Posterior vena cava (tissue), 2 donors: Measurements from ENCODE around the gene ADAMTS7. TPM values are rescaled to one million over a fixed set of nuclear protein-coding genes. Genes with fewer than 3 reads are reported as not detected.
"Not testable (repeated sequence)": the region's sequence is repeated elsewhere in the genome, so short reads cannot be mapped to it uniquely, and the experiment has no call there.

Experiments used
- DNase-seq: peaks from one replicate; pipeline ENCODE4 v3.0.0-alpha.2; 2020; ENCODE audit warnings: low spot score
- intact Hi-C, 2 donors: fragments of 100-400 bp; cut with DNase I; formaldehyde crosslinking; loops; one replicate each; pipeline versions ENCODE4 v1.14.1 to v1.14.2; 2022 to 2023
- total RNA-seq, 2 donors: library from RNA; stranded (reverse); fragmentation: NEBNext Ultra II Directional; extraction: Animal tissue kit (Norgen Biotek cat#: 25700); gene quantifications; one replicate each; pipeline ENCODE4 v1.2.1, GENCODE V29; 2021
- donor health status: DM: yes; HTN: yes; CAD: no.
- donor health status: DM: yes; HTN: yes; CAD: no.

ADAMTS7 gene
- total RNA-seq, 2 donors from 2014 or later = 6.7 to 8.9 TPM

GRCh38 chr15:78758486-78759200 lies 52.6 kb downstream of the ADAMTS7 start:
- intact Hi-C loops = not testable (repeated sequence)
- DNase-seq = peak; percentile 48

GRCh38 chr15:78758084-78758483 lies 53.2 kb downstream of the ADAMTS7 start:
- intact Hi-C loops = not testable (repeated sequence)
- DNase-seq = peak; percentile 32

GRCh38 chr15:78757636-78757905 lies 53.7 kb downstream of the ADAMTS7 start:
- no peak for DNase-seq
- intact Hi-C loops = no loop called here

- intact Hi-C loops = not testable (repeated sequence)
- DNase-seq = peak; percentile 96
These were observed 54.3 kb downstream of the ADAMTS7 start for GRCh38 chr15:78756781-78757635.

- intact Hi-C loops = not testable (repeated sequence)
- peak; percentile 82 for DNase-seq
These were observed 55.2 kb downstream of the ADAMTS7 start for GRCh38 chr15:78755900-78756591.

- intact Hi-C loops = loop anchor here in 1 of 2 donors (5.0 kb wide), 1 partner anchor 137 kb away; no protein-coding TSS in a partner anchor
- peak; percentile 74 for DNase-seq
These were observed 56.5 kb downstream of the ADAMTS7 start for GRCh38 chr15:78754637-78755280.

- DNase-seq = peak; percentile 49
- intact Hi-C loops = loop anchor here in 1 of 2 donors (5.0 kb wide), 1 partner anchor 137 kb away; no protein-coding TSS in a partner anchor
These were observed 57.3 kb downstream of the ADAMTS7 start for GRCh38 chr15:78753751-78754535.

- peak; percentile 29 for DNase-seq
- intact Hi-C loops = loop anchor here in 1 of 2 donors (5.0 kb wide), 1 partner anchor 136 kb away; no protein-coding TSS in a partner anchor
These were observed 58.0 kb downstream of the ADAMTS7 start for GRCh38 chr15:78753359-78753659.

GRCh38 chr15:78752492-78753358 lies 58.5 kb downstream of the ADAMTS7 start:
- DNase-seq = peak; percentile 48
- intact Hi-C loops = loop anchor here in 1 of 2 donors (5.0 kb wide), 1 partner anchor 135 kb away; no protein-coding TSS in a partner anchor

- intact Hi-C loops = loop anchor here in 1 of 2 donors (5.0 kb wide), 1 partner anchor 134 kb away; no protein-coding TSS in a partner anchor
- peak; percentile 76 for DNase-seq
These were observed 59.7 kb downstream of the ADAMTS7 start for GRCh38 chr15:78751602-78751979.

GRCh38 chr15:78750974-78751601 lies 60.2 kb downstream of the ADAMTS7 start:
- DNase-seq = peak; percentile 97
- intact Hi-C loops = loop anchor here in 1 of 2 donors (5.0 kb wide), 1 partner anchor 134 kb away; no protein-coding TSS in a partner anchor

- DNase-seq = peak; percentile 56
These were observed 60.7 kb downstream of the ADAMTS7 start for GRCh38 chr15:78750566-78750965.

GRCh38 chr15:78749831-78750230 lies 61.4 kb downstream of the ADAMTS7 start:
- peak; percentile 75 for DNase-seq

More at GRCh38 chr15:78750566-78750965, 60.7 kb downstream of the ADAMTS7 start:
- intact Hi-C loops = loop anchor here in 1 of 2 donors (5.0 kb wide), 1 partner anchor 133 kb away; no protein-coding TSS in a partner anchor

GRCh38 chr15:78747877-78748276 lies 63.4 kb downstream of the ADAMTS7 start:
- intact Hi-C loops, DNase-seq: not testable (repeated sequence)

More at GRCh38 chr15:78749831-78750230, 61.4 kb downstream of the ADAMTS7 start:
- intact Hi-C loops = loop anchor here in 1 of 2 donors (5.0 kb wide), 1 partner anchor 133 kb away; no protein-coding TSS in a partner anchor

GRCh38 chr15:78741674-78742073 lies 69.6 kb downstream of the ADAMTS7 start:
- intact Hi-C loops, DNase-seq: not testable (repeated sequence)

GRCh38 chr15:78740904-78741274 lies 70.4 kb downstream of the ADAMTS7 start:
- intact Hi-C loops = no loop called here
- peak; percentile 24 for DNase-seq
